ENCODE results near the gene PPA1. TPM values are rescaled to one million over a fixed set of nuclear protein-coding genes. Genes with fewer than 3 reads are reported as not detected.
"Not testable (repeated sequence)": the region's sequence is repeated elsewhere in the genome, so short reads cannot be mapped to it uniquely, and the experiment has no call there.

PPA1 gene
- total and polyA plus RNA-seq, 2 donors (not counting 1 experiment from before 2014, with no cell fraction given) = 28.6 to 40.6 TPM

- Histone ChIP-seq H3K4me2 (replicated peaks; ENCODE audit: low read depth, low read length, poor library complexity, severe bottlenecking) (no peak overlapping the region), H2AFZ (ENCODE audit: insufficient read depth, low read depth, low read length, poor library complexity, severe bottlenecking) (no peak overlapping the region), H3K9me3 (ENCODE audit: control extremely low read depth in 1 of 3, control insufficient read depth in 2 of 3, insufficient read depth in 1 of 3, low read length in 2 of 3) (peaks cover 0 to 3% (median 0%) of the 10 kb centered on the region in 3 donors), H3K27me3 (replicated peaks in 1 of 4; ENCODE audit: control extremely low read depth in 1 of 4, control insufficient read depth in 3 of 4, insufficient read depth in 4 of 4, low read length in 3 of 4) (no peaks in the 10 kb centered on the region), H3K4me1 (ENCODE audit: control insufficient read depth in 2 of 2, insufficient read depth in 2 of 2, low read length in 2 of 2) (no peaks in the 10 kb centered on the region), H3K79me2 (ENCODE audit: control insufficient read depth, insufficient read depth, low read length) (no peaks in the 10 kb centered on the region), H4K20me1 (ENCODE audit: control insufficient read depth, insufficient read depth, low read length, poor library complexity, severe bottlenecking) (no peaks in the 10 kb centered on the region), H3K4me3 (ENCODE audit: control extremely low read depth in 1 of 5, extremely low read depth in 1 of 5, insufficient read depth in 1 of 5, low read depth in 2 of 5, low read length in 4 of 5) (no peak overlapping the region), H3K36me3 (replicated peaks in 1 of 2; ENCODE audit: control extremely low read depth in 1 of 2, control insufficient read depth in 1 of 2, extremely low read depth in 1 of 2, insufficient read depth in 2 of 2, low read length in 1 of 2) (no peaks in the 10 kb centered on the region), H3K27ac (ENCODE audit: low read length in 2 of 2) (no peak overlapping the region), H3K9ac (ENCODE audit: low read length) (no peak overlapping the region)
- no peak for TF ChIP-seq EZH2 (IDR thresholded peaks at IDR 0.05; ENCODE audit: borderline replicate concordance, insufficient read depth, low read depth, low read length, poor library complexity, severe bottlenecking)
- TF ChIP-seq CTCF (IDR thresholded peaks at IDR 0.05) = no peak
- no peaks in the 10 kb centered on the region for H3K4me1 Mint-ChIP-seq
- no peak for DNase-seq
- 93% methylated on average over 5 of the region's 5 CpGs for WGBS (ENCODE audit: insufficient coverage)
- H3K27me3 Mint-ChIP-seq = peaks cover 6% of the 10 kb centered on the region
- no peak overlapping the region for H3K4me3 Mint-ChIP-seq
- ChIA-PET POLR2A (no interaction called here), CTCF (no interaction called here)
- no peak overlapping the region for H3K27ac Mint-ChIP-seq
- ATAC-seq (ENCODE audit: low read depth) = no peak
- no peaks in the 10 kb centered on the region for H3K9me3 Mint-ChIP-seq (ENCODE audit: insufficient read depth)
- intact Hi-C loops (cut with micrococcal nuclease) = no loop called here
Observed at GRCh38 chr10:70186090-70186489, 47.1 kb downstream of the PPA1 start.

- Histone ChIP-seq H3K36me3 (replicated peaks in 1 of 2; ENCODE audit: control extremely low read depth in 1 of 2, control insufficient read depth in 1 of 2, extremely low read depth in 1 of 2, insufficient read depth in 2 of 2, low read length in 1 of 2) (no peaks in the 10 kb centered on the region), H3K27ac (ENCODE audit: low read length in 2 of 2) (no peak overlapping the region), H3K27me3 (replicated peaks in 1 of 4; ENCODE audit: control extremely low read depth in 1 of 4, control insufficient read depth in 3 of 4, insufficient read depth in 4 of 4, low read length in 3 of 4) (peaks cover 0 to 12% (median 4%) of the 10 kb centered on the region in 4 experiments), H4K20me1 (ENCODE audit: control insufficient read depth, insufficient read depth, low read length, poor library complexity, severe bottlenecking) (no peaks in the 10 kb centered on the region), H3K9ac (ENCODE audit: low read length) (no peak overlapping the region), H3K4me1 (ENCODE audit: control insufficient read depth in 2 of 2, insufficient read depth in 2 of 2, low read length in 2 of 2) (no peaks in the 10 kb centered on the region), H3K4me3 (ENCODE audit: control extremely low read depth in 1 of 5, extremely low read depth in 1 of 5, insufficient read depth in 1 of 5, low read depth in 2 of 5, low read length in 4 of 5) (no peak overlapping the region), H2AFZ (ENCODE audit: insufficient read depth, low read depth, low read length, poor library complexity, severe bottlenecking) (no peak overlapping the region), H3K79me2 (ENCODE audit: control insufficient read depth, insufficient read depth, low read length) (no peaks in the 10 kb centered on the region), H3K9me3 (ENCODE audit: control extremely low read depth in 1 of 3, control insufficient read depth in 2 of 3, insufficient read depth in 1 of 3, low read length in 2 of 3) (peaks cover 0 to 3% (median 2%) of the 10 kb centered on the region in 3 donors), H3K4me2 (replicated peaks; ENCODE audit: low read depth, low read length, poor library complexity, severe bottlenecking) (no peak overlapping the region)
- Mint-ChIP-seq H3K27me3 (peaks cover 16% of the 10 kb centered on the region), H3K4me1 (no peaks in the 10 kb centered on the region), H3K27ac (no peak overlapping the region), H3K4me3 (no peak overlapping the region), H3K9me3 (ENCODE audit: insufficient read depth) (no peaks in the 10 kb centered on the region)
- DNase-seq (no peak), ATAC-seq (ENCODE audit: low read depth) (no peak)
- intact Hi-C loops (cut with micrococcal nuclease) = no loop called here
- POLR2A ChIA-PET = no interaction called here
- WGBS (ENCODE audit: insufficient coverage) = 100% methylated on average over 1 of the region's 2 CpGs
- CTCF ChIA-PET = no interaction called here
- no peak for TF ChIP-seq CTCF (IDR thresholded peaks at IDR 0.05)
- TF ChIP-seq EZH2 (IDR thresholded peaks at IDR 0.05; ENCODE audit: borderline replicate concordance, insufficient read depth, low read depth, low read length, poor library complexity, severe bottlenecking) = no peak
Observed at GRCh38 chr10:70183304-70183703, 49.9 kb downstream of the PPA1 start.

- H3K4me1 ChIP-seq (ENCODE audit: control insufficient read depth in 2 of 2, insufficient read depth in 2 of 2, low read length in 2 of 2); H3K9me3 Mint-ChIP-seq (ENCODE audit: insufficient read depth); POLR2A ChIA-PET; intact Hi-C loops (cut with micrococcal nuclease); H3K27ac Mint-ChIP-seq; H3K4me3 Mint-ChIP-seq; ATAC-seq (ENCODE audit: low read depth); H3K79me2 ChIP-seq (ENCODE audit: control insufficient read depth, insufficient read depth, low read length); H3K4me2 ChIP-seq (replicated peaks; ENCODE audit: low read depth, low read length, poor library complexity, severe bottlenecking); H3K36me3 ChIP-seq (replicated peaks in 1 of 2; ENCODE audit: control extremely low read depth in 1 of 2, control insufficient read depth in 1 of 2, extremely low read depth in 1 of 2, insufficient read depth in 2 of 2, low read length in 1 of 2); CTCF ChIA-PET; H2AFZ ChIP-seq (ENCODE audit: insufficient read depth, low read depth, low read length, poor library complexity, severe bottlenecking); H4K20me1 ChIP-seq (ENCODE audit: control insufficient read depth, insufficient read depth, low read length, poor library complexity, severe bottlenecking); DNase-seq; H3K9ac ChIP-seq (ENCODE audit: low read length); H3K27ac ChIP-seq (ENCODE audit: low read length in 2 of 2); H3K9me3 ChIP-seq (ENCODE audit: control extremely low read depth in 1 of 3, control insufficient read depth in 2 of 3, insufficient read depth in 1 of 3, low read length in 2 of 3); H3K4me1 Mint-ChIP-seq; H3K4me3 ChIP-seq (ENCODE audit: control extremely low read depth in 1 of 5, extremely low read depth in 1 of 5, insufficient read depth in 1 of 5, low read depth in 2 of 5, low read length in 4 of 5): not testable (repeated sequence)
- peaks cover 15% of the 10 kb centered on the region for H3K27me3 Mint-ChIP-seq
- WGBS (ENCODE audit: insufficient coverage) = 90% methylated on average over 2 of the region's 8 CpGs
- peaks cover 0 to 12% (median 4%) of the 10 kb centered on the region in 4 experiments for H3K27me3 ChIP-seq (replicated peaks in 1 of 4; ENCODE audit: control extremely low read depth in 1 of 4, control insufficient read depth in 3 of 4, insufficient read depth in 4 of 4, low read length in 3 of 4)
Observed at GRCh38 chr10:70179209-70179608, 54.0 kb downstream of the PPA1 start.

Data from B cell (primary cell).